Right lobe of liver (tissue), 4 donors: ENCODE results near the gene RPP25L.

Experiments
- CTCF ChIP-seq, 4 donors: fragments of 200-600 bp in 3 of 4; fragments of 450-650 bp in 1 of 4; IDR thresholded peaks; one replicate each; pipeline versions ENCODE4 v1.5.1 to v1.8.0; 2016 to 2022; ENCODE audit warnings: antibody characterized with exemption in 4 of 4, mild to moderate bottlenecking in 2 of 4
- POLR2A ChIP-seq: fragments of 450-650 bp; IDR thresholded peaks from one replicate; pipeline ENCODE4 v1.6.1; 2017; ENCODE audit warnings: antibody characterized with exemption, mild to moderate bottlenecking
- donor health status: DM: no; HTN: no; CAD: no.
- donor health status: DM: no; HTN: no; CAD: no.
- donor health status: DM: no; HTN: yes; CAD: no.

GRCh38 chr9:34599546-34599945 is 12.4 kb downstream of the RPP25L start:
- TF ChIP-seq POLR2A, result no peak
- no peak for TF ChIP-seq CTCF (IDR thresholded peaks at IDR 0.05)
